Measurements from ENCODE around the gene APBA2. TPM values are rescaled to one million over a fixed set of nuclear protein-coding genes. Genes with fewer than 3 reads are reported as not detected.

APBA2 gene
- total RNA-seq, 1 donor from 2014 or later = 30.0 TPM

DNA sequence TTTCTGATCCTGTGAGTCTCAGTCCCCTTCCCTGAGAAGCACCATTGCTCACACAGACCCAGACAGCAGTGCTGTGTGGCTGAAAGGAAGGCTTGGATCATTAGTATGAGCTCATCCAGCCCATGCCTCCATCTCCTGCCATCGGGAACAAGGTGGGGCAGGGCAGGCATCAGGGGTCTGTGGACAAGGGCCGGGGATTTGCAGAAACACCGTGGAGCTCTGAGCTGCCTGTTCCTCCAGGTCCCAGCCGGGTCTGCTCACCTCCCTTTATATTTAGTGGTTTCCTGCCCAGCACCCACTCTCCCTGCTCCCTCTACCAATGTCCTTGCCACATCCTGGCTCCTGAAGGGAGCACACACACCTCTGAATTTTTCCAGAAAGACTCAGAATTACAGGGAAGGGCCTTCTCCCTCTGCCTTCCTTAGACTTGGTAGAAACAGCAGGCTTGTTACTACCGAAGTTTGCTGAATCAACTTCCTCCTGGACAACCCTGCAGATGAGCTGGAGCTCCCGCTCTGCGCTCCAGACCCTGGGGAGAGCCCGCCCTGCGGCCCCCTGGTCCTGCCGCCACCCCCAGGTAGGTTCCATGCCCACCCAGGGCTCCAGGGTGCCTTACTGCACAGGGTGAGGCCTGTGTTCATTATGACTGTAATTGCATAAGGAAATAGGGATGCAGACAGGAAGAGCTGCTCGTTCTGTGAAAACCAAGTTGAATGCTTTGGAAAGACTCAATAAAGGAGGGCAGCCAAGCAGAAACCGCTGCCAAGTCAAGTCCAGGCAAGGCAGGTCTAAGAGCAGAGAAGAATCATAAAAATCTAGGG lies 255.7 kb downstream of the APBA2 start:
- no peak overlapping the region for H3K4me3 ChIP-seq (ENCODE audit: low read depth, low read length)
- TF ChIP-seq, protein P1, sequence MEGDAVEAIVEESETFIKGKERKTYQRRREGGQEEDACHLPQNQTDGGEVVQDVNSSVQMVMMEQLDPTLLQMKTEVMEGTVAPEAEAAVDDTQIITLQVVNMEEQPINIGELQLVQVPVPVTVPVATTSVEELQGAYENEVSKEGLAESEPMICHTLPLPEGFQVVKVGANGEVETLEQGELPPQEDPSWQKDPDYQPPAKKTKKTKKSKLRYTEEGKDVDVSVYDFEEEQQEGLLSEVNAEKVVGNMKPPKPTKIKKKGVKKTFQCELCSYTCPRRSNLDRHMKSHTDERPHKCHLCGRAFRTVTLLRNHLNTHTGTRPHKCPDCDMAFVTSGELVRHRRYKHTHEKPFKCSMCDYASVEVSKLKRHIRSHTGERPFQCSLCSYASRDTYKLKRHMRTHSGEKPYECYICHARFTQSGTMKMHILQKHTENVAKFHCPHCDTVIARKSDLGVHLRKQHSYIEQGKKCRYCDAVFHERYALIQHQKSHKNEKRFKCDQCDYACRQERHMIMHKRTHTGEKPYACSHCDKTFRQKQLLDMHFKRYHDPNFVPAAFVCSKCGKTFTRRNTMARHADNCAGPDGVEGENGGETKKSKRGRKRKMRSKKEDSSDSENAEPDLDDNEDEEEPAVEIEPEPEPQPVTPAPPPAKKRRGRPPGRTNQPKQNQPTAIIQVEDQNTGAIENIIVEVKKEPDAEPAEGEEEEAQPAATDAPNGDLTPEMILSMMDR (conservative IDR thresholded peaks at IDR 0.05; ENCODE audit: low read depth, low read length) = no peak
- no peak for DNase-seq (ENCODE audit: low read depth)

DNA sequence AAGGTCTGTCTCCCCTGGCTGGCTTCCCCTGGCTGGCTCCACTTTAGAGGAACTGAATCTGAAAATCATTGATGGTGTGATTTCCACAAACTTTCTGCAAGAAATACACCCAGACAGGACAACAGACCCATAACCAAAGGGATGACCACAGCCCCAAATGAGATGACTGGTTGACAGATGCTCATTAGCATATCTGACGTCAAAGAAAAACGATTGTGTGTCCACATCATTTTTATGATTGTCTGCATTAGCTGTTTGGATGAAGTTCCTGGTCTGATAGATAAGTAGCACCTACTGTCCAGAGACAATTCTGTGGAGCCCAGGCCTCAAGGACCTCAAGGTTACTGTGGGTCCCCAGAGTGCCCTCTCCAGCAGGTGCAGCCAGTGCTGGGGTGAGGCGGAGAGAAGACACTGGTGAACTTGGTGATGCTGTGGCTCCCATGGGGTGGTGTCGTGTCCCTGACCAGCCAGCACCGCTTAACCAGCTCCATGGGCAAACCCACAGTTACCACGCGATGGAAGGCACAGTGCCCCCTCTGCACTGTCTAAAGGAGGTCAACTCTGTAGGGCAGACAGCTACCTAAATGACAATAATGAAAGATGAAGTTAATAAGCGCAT lies 256.5 kb downstream of the APBA2 start:
- TF ChIP-seq, protein P1 (conservative IDR thresholded peaks at IDR 0.05; ENCODE audit: low read depth, low read length) = no peak
- H3K4me3 ChIP-seq (ENCODE audit: low read depth, low read length) = no peak overlapping the region
- DNase-seq (ENCODE audit: low read depth) = no peak

DNA sequence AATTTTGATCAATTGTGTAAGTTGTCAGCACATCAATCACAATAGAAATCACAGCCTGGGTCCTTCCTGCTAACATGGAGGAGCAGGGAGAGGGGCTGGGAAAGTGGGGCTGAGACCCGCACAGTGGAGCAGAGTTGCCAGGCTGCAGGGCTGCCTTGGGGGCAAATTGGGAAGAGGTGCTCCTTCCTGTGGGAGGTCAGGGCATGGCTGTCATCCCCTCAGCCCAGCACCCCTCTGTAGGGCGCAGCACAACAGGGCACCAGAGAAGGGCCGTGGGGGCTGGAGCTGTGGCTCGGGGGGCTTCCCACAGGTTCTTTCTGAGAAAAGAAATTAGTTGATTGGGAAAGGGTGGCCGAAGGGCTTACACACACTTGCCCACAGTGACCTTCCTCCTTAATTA lies 257.5 kb downstream of the APBA2 start:
- TF ChIP-seq, protein P1 (conservative IDR thresholded peaks at IDR 0.05; ENCODE audit: low read depth, low read length) = no peak
- no peak for DNase-seq (ENCODE audit: low read depth)

DNA sequence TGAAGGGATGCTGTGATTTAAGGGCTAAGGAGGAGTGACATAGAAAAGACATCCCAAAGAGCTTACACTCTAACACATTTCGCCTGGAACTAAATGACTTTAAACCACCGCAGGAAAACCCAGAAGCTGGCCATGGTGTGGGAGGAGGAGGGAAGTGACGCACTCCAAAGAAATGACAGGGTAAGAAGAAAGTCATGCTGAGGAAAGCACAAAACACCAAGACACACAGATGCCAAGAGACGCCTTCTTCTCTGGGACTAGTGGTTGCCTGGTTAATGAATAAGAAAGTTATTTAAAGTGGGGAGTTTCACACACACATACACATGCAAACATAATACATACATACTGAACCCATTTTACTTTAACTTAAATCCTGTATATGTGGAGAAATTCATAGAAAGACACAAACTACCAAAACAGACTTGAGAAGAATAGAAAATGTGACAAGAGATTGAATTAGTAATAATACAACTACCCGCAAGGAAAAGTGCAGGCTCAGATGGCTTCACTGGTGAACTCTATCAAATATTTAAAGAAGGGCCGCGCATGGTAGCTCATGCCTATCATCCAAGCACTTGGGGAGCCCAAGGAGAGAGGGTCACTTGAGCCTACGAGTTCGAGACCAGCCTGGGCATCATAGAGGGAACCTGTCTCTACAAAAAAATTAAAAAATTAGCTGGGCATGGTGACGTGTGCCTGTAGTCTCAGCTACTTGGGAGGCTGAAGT lies 258.3 kb downstream of the APBA2 start:
- TF ChIP-seq, protein P1 (conservative IDR thresholded peaks at IDR 0.05; ENCODE audit: low read depth, low read length) = no peak
- H3K4me3 ChIP-seq (ENCODE audit: low read depth, low read length) = no peak overlapping the region
- peak; percentile 91 for DNase-seq (ENCODE audit: low read depth)

More for the DNA sequence above, 257.5 kb downstream of the APBA2 start:
- H3K4me3 ChIP-seq (ENCODE audit: low read depth, low read length) = no peak overlapping the region

DNA sequence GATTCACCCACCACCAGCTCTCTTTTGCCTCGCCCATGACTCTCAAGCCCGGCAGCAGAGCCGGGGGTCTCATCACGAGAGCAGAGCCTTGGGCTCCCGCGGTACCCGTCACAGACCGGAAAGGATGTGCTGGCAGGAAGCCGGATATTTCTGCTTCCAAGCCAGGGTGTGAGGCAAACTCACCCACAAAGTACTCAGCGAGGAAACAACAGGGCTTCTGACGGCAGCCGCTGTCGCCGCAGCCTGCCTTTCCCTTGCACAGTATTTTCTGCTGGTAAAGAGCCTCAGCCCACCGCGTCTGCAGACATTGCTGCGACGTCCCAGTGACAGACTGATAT lies 263.9 kb downstream of the APBA2 start:
- no peak overlapping the region for H3K4me3 ChIP-seq (ENCODE audit: low read depth, low read length)
- TF ChIP-seq, protein P1 (conservative IDR thresholded peaks at IDR 0.05; ENCODE audit: low read depth, low read length) = no peak
- DNase-seq (ENCODE audit: low read depth) = no peak

DNA sequence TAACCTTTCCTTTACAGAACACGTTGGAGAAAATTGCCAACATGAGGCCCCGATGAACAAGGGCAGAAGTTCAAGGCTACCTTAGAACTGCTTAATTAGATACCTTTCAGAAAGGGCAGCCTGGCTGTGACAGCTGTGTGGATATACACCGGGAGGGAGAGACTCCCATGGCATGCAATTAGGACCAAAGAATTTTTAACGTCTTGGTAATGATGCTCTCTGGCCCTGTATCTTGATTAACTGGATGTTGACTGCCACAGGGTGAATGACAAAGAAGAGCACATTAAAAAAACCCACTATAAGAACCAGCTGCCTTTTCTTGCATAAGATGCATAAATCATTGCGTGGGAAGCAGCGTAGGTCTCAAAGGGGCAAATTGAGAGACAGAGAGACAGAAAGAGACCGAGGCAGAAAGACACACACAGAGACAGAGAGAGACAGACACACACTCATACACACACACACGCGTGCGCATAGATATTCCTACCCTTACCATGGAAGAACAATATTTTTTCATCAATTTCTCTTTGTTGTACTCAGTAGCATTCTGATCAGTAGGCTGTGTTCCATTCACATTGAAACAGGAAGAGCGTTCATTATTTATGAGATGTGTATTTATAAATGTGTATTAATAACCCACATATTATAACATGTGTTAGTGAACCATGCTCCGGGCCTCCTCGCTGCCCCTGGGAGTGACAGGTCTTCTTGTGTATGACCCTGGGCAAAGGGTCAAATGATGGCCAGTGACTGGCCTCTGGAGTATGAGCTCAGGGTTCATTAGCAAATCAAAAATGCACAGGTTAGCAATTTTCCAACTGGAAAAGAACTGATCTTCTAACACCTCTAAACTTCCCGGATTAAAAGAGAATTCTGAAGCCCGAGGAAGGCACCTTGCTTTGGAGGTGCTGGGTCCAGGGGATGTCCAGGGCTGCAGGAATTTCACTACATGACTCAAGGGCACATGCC lies 265.0 kb downstream of the APBA2 start:
- H3K4me3 ChIP-seq (ENCODE audit: low read depth, low read length) = no peak overlapping the region
- TF ChIP-seq, protein P1 (conservative IDR thresholded peaks at IDR 0.05; ENCODE audit: low read depth, low read length) = no peak
- DNase-seq (ENCODE audit: low read depth) = no peak
